Measurements from ENCODE around the gene CHRD. TPM values are rescaled to one million over a fixed set of nuclear protein-coding genes. Genes with fewer than 3 reads are reported as not detected.

Gene CHRD
- total RNA-seq, 1 experiment from 2014 or later = not detected

- BruUV-seq (replicated peaks) = no TSS peak
- Mint-ChIP-seq H3K36me3 (ENCODE audit: insufficient read depth, unreplicated experiment) (peaks cover 5% of the 10 kb centered on the region), H3K9me3 (ENCODE audit: unreplicated experiment) (peaks cover 3% of the 10 kb centered on the region), H3K4me3 (ENCODE audit: unreplicated experiment) (no peak overlapping the region), H3K27me3 (ENCODE audit: insufficient read depth, unreplicated experiment) (peaks cover 2% of the 10 kb centered on the region), H3K4me1 (ENCODE audit: insufficient read depth, unreplicated experiment) (no peaks in the 10 kb centered on the region), H3K27ac (ENCODE audit: low read depth, unreplicated experiment) (no peak overlapping the region)
- peak; percentile 72 for DNase-seq (ENCODE audit: unreplicated experiment)
- peak; percentile 91 for TF ChIP-seq CTCF (IDR thresholded peaks at IDR 0.05; ENCODE audit: unreplicated experiment)
- POLR2A ChIA-PET = interaction anchor here (0.6 kb wide), 1 partner anchor 59 kb away, joined by 4 read pairs; no protein-coding TSS in a partner anchor
- intact Hi-C loops (cut with micrococcal nuclease) = loop anchor here (1.0 to 2.0 kb wide), 5 partner anchors 47 to 127 kb away; no protein-coding TSS in a partner anchor
- CTCF ChIA-PET = interaction anchor here (0.5 to 9.6 kb wide), 26 partner anchors 10 to 133 kb away, joined by 3 to 112 read pairs (median 4); partner anchors contain the start of gene THPO
Measured at GRCh38 chr3:184417619-184418327, 37.9 kb downstream of the CHRD start.

- POLR2A ChIA-PET = no interaction called here
- H3K27me3 Mint-ChIP-seq (ENCODE audit: insufficient read depth, unreplicated experiment) = peaks cover 16% of the 10 kb centered on the region
- H3K36me3 Mint-ChIP-seq (ENCODE audit: insufficient read depth, unreplicated experiment) = peaks cover 5% of the 10 kb centered on the region
- no peak for DNase-seq (ENCODE audit: unreplicated experiment)
- no peak for TF ChIP-seq CTCF (IDR thresholded peaks at IDR 0.05; ENCODE audit: unreplicated experiment)
- H3K4me3 Mint-ChIP-seq (ENCODE audit: unreplicated experiment) = no peak overlapping the region
- intact Hi-C loops (cut with micrococcal nuclease) = no loop called here
- H3K4me1 Mint-ChIP-seq (ENCODE audit: insufficient read depth, unreplicated experiment) = no peaks in the 10 kb centered on the region
- CTCF ChIA-PET = interaction anchor here (0.7 to 9.6 kb wide), 11 partner anchors 9 to 123 kb away, joined by 3 to 112 read pairs (median 4); no protein-coding TSS in a partner anchor
- BruUV-seq (replicated peaks) = no TSS peak
- peaks cover 12% of the 10 kb centered on the region for H3K9me3 Mint-ChIP-seq (ENCODE audit: unreplicated experiment)
- H3K27ac Mint-ChIP-seq (ENCODE audit: low read depth, unreplicated experiment) = no peak overlapping the region
Measured at GRCh38 chr3:184419171-184419570, 39.3 kb downstream of the CHRD start.

- peaks cover 5% of the 10 kb centered on the region for H3K36me3 Mint-ChIP-seq (ENCODE audit: insufficient read depth, unreplicated experiment)
- no peak for DNase-seq (ENCODE audit: unreplicated experiment)
- H3K4me1 Mint-ChIP-seq (ENCODE audit: insufficient read depth, unreplicated experiment) = peaks cover 10% of the 10 kb centered on the region
- H3K27me3 Mint-ChIP-seq (ENCODE audit: insufficient read depth, unreplicated experiment) = peaks cover 16% of the 10 kb centered on the region
- intact Hi-C loops (cut with micrococcal nuclease) = no loop called here
- CTCF ChIA-PET = interaction anchor here (0.7 to 2.5 kb wide), 5 partner anchors 45 to 120 kb away, joined by 3 to 20 read pairs (median 7); no protein-coding TSS in a partner anchor
- no peak for TF ChIP-seq CTCF (IDR thresholded peaks at IDR 0.05; ENCODE audit: unreplicated experiment)
- H3K4me3 Mint-ChIP-seq (ENCODE audit: unreplicated experiment) = no peak overlapping the region
- no TSS peak for BruUV-seq (replicated peaks)
- POLR2A ChIA-PET = interaction anchor here (1.3 kb wide), 1 partner anchor 89 kb away, joined by 3 read pairs; no protein-coding TSS in a partner anchor
- no peak overlapping the region for H3K27ac Mint-ChIP-seq (ENCODE audit: low read depth, unreplicated experiment)
- peaks cover 12% of the 10 kb centered on the region for H3K9me3 Mint-ChIP-seq (ENCODE audit: unreplicated experiment)
Measured at GRCh38 chr3:184423561-184423960, 43.7 kb downstream of the CHRD start.

GRCh38 chr3:184426691-184427141, 46.9 kb downstream of the CHRD start:
- Mint-ChIP-seq H3K4me1 (ENCODE audit: insufficient read depth, unreplicated experiment) (peaks cover 10% of the 10 kb centered on the region), H3K9me3 (ENCODE audit: unreplicated experiment) (peaks cover 12% of the 10 kb centered on the region), H3K27ac (ENCODE audit: low read depth, unreplicated experiment) (no peak overlapping the region), H3K27me3 (ENCODE audit: insufficient read depth, unreplicated experiment) (peaks cover 16% of the 10 kb centered on the region), H3K36me3 (ENCODE audit: insufficient read depth, unreplicated experiment) (no peaks in the 10 kb centered on the region), H3K4me3 (ENCODE audit: unreplicated experiment) (no peak overlapping the region)
- CTCF ChIA-PET = interaction anchor here (0.5 to 3.9 kb wide), 14 partner anchors 8 to 280 kb away, joined by 3 to 28 read pairs (median 4); no protein-coding TSS in a partner anchor
- POLR2A ChIA-PET = interaction anchor here (1.0 to 1.2 kb wide), 4 partner anchors 11 to 53 kb away, joined by 3 to 4 read pairs (median 3); no protein-coding TSS in a partner anchor
- no TSS peak for BruUV-seq (replicated peaks)
- intact Hi-C loops (cut with micrococcal nuclease) = no loop called here
- DNase-seq (ENCODE audit: unreplicated experiment) = peak; percentile 72
- no peak for TF ChIP-seq CTCF (IDR thresholded peaks at IDR 0.05; ENCODE audit: unreplicated experiment)
